K562 (cell line): ENCODE measurements around the gene SART1. TPM values are rescaled to one million over a fixed set of nuclear protein-coding genes. Genes with fewer than 3 reads are reported as not detected.

ENCODE experiments used
- ATAC-seq: fragments of 200-7000 bp; cut with Tn5 transposase; 3 replicates; pipeline ENCODE4 v1.9.1; 2020; ENCODE audit warnings: moderate library complexity
- BruUV-seq: library from RNA; stranded (reverse); fragments of 400-500 nt; replicated peaks from 2 replicates; lab custom pipeline; 2021; lab: Mats Ljungman, UMichigan
- CTCF ChIA-PET: fragments of 300-600 bp; formaldehyde crosslinking; extraction: SDS; loops from one replicate; lab custom pipeline; 2021; ENCODE audit warnings: low intra/inter-chr PET ratio; lab: Yijun Ruan, JAX
- POLR2A ChIA-PET: fragments of 300-600, 350-650 bp; sonication (Branson Sonifier 250); formaldehyde crosslinking; extraction: SDS; loops from one replicate; lab custom pipeline; 2021; ENCODE audit warnings: antibody characterized with exemption, inconsistent platforms; lab: Yijun Ruan, JAX
- DNase-seq, 4 experiments: peaks; one replicate each; pipeline versions ENCODE4 v3.0.0 to v3.0.0-alpha.2; 2011 to 2018; ENCODE audit warnings: low spot score in 3 of 4, mixed read lengths in 3 of 4; ENCODE audit errors: extremely low read depth in 1 of 4
- FAIRE-seq: peaks from 2 replicates; lab custom pipeline; 2011; peaks lifted over from hg19 to GRCh38; lab: Jason Lieb, UNC
- H2AFZ ChIP-seq: 2 replicates; pipeline ENCODE4 v1.6.0; 2011; ENCODE audit warnings: low read depth, low read length, control low read depth, inconsistent platforms
- H3K27ac ChIP-seq: fragments of 200-600 bp; 3 replicates; pipeline ENCODE4 v1.8.0; 2011; ENCODE audit warnings: low read depth, mild to moderate bottlenecking, control low read depth, inconsistent platforms, low read length, moderate library complexity, mixed read lengths; ENCODE audit errors: extremely low read depth
- H3K27me3 ChIP-seq, 2 experiments: fragments of 300-600 bp in 1 of 2; 2 replicates in 1 of 2; 3 replicates in 1 of 2; pipeline versions ENCODE4 v1.6.0 to v1.8.0; 2011; ENCODE audit warnings: inconsistent platforms in 2 of 2, low read length in 2 of 2, mild to moderate bottlenecking in 1 of 2, mixed read lengths in 1 of 2, moderate library complexity in 1 of 2; ENCODE audit not compliant: control insufficient read depth in 2 of 2, insufficient read depth in 2 of 2
- H3K36me3 ChIP-seq: fragments of 300-600 bp; 3 replicates; pipeline ENCODE4 v1.8.0; 2011; ENCODE audit warnings: mild to moderate bottlenecking, low read length, inconsistent platforms; ENCODE audit not compliant: control insufficient read depth, insufficient read depth
- H3K4me1 ChIP-seq, 2 experiments: fragments of 200-600 bp in 1 of 2; replicated peaks in 1 of 2; 2 replicates in 1 of 2; 3 replicates in 1 of 2; pipeline versions ENCODE4 v1.5.1 to v1.8.0; 2011; ENCODE audit warnings: inconsistent platforms in 2 of 2, low read length in 2 of 2, mild to moderate bottlenecking in 1 of 2, mixed read lengths in 1 of 2, moderate library complexity in 1 of 2; ENCODE audit not compliant: control insufficient read depth in 2 of 2, insufficient read depth in 2 of 2
- H3K4me2 ChIP-seq: 2 replicates; pipeline ENCODE4 v1.6.1; 2011; ENCODE audit warnings: low read length, control low read depth, inconsistent platforms, mixed read lengths; ENCODE audit not compliant: insufficient read depth
- H3K4me3 ChIP-seq: fragments of 200-600 bp; sonication (generic), shearing (Covaris generic); 2 replicates; pipeline ENCODE4 v1.5.1; 2016; ENCODE audit warnings: control low read depth, inconsistent platforms
- H3K79me2 ChIP-seq: fragments of 200-600 bp; 3 replicates; pipeline ENCODE4 v1.8.0; 2011; ENCODE audit warnings: low read length, inconsistent platforms; ENCODE audit not compliant: control insufficient read depth, insufficient read depth
- H3K9ac ChIP-seq, 2 experiments: 2 replicates each; pipeline versions ENCODE4 v1.6.0 to v1.6.1; 2011; ENCODE audit warnings: low read depth in 2 of 2, low read length in 2 of 2, control low read depth in 1 of 2, inconsistent platforms in 1 of 2, mild to moderate bottlenecking in 1 of 2, mixed read lengths in 1 of 2; ENCODE audit not compliant: insufficient read depth in 1 of 2
- H3K9me1 ChIP-seq: one replicate; pipeline ENCODE4 v1.6.0; 2011; ENCODE audit warnings: inconsistent platforms, mild to moderate bottlenecking, low read length, moderate library complexity; ENCODE audit not compliant: control insufficient read depth, insufficient read depth
- H3K9me3 ChIP-seq: replicated peaks from 2 replicates; pipeline ENCODE4 v1.5.1; 2011; ENCODE audit warnings: low read depth, low read length, inconsistent platforms; ENCODE audit not compliant: control insufficient read depth, insufficient read depth
- H4K20me1 ChIP-seq: replicated peaks from 2 replicates; pipeline ENCODE4 v1.6.1; 2011; ENCODE audit warnings: low read length, inconsistent platforms, mixed read lengths; ENCODE audit not compliant: control insufficient read depth, insufficient read depth
- PHTF2 ChIP-seq: fragments of 250-450 bp; sonication (Bioruptor Pico); IDR thresholded peaks from 2 replicates; pipeline ENCODE4 v1.5.0; 2021; ENCODE audit warnings: mild to moderate bottlenecking
- RFX1 ChIP-seq: fragments of 450-650 bp; IDR thresholded peaks from 2 replicates; pipeline ENCODE4 v1.6.1; 2016; ENCODE audit warnings: mild to moderate bottlenecking, moderate library complexity
- WGBS: fragments of 100-300 bp; shearing (Covaris generic); methylation state at CpG from one replicate; pipeline ENCODE4 v1.1.6; 2016; ENCODE audit warnings: low coverage, mixed read lengths; ENCODE audit not compliant: insufficient coverage; ENCODE audit errors: missing lambda C conversion rate; 5-methylcytosine and 5-hydroxymethylcytosine counted together
- in situ Hi-C: fragments of 300-500 bp; cut with MboI; formaldehyde crosslinking; loops from 4 replicates; pipeline ENCODE4 v1.15.0; 2018; ENCODE audit warnings: inconsistent platforms, mixed read lengths
- intact Hi-C: fragments of 100-400 bp; cut with micrococcal nuclease; formaldehyde crosslinking; loops from 2 replicates; pipeline ENCODE4 v1.14.2; 2022
- polyA plus RNA-seq, 8 experiments: library from polyadenylated mRNA; depleted of rRNA in 4 of 8; stranded (reverse) in 5 of 8; unstranded in 3 of 8; fragments of >200 nt; fragmentation: Nextera tagmentation in 2 of 8; fragmentation: Illumina TruSeq in 1 of 8; extraction: Ambion mirVana in 2 of 8; extraction: Trizol in 1 of 8; gene quantifications; 2 replicates each; pipeline versions ENCODE4 v1.2.1 to v1.2.3, GENCODE V29; 2011 to 2014; ENCODE audit warnings: inconsistent platforms in 1 of 8, missing spikeins in 1 of 8
- total RNA-seq, 7 experiments: library from RNA; depleted of rRNA in 6 of 7; stranded (reverse); fragments of >200 nt in 6 of 7; fragmentation: Illumina TruSeq in 2 of 7; extraction: Trizol in 2 of 7; gene quantifications; 2 replicates each; pipeline versions ENCODE4 v1.2.1 to v1.2.3, GENCODE V29; 2011 to 2021; ENCODE audit warnings: low replicate concordance in 1 of 7
- TF ChIP-seq, protein P1 (sequence below): fragments of 250-450 bp; sonication (Bioruptor Pico); IDR thresholded peaks from 2 replicates; pipeline ENCODE4 v1.4.0; 2020; ENCODE audit warnings: borderline replicate concordance
- TF ChIP-seq, protein P2 (sequence below): sonication (generic); formaldehyde crosslinking; IDR thresholded peaks from 2 replicates; pipeline ENCODE4 v1.4.0; 2020; ENCODE audit warnings: mild to moderate bottlenecking, missing genetic modification reagents
- TF ChIP-seq, protein P3 (sequence below): sonication (generic); formaldehyde crosslinking; IDR thresholded peaks from 2 replicates; pipeline ENCODE4 v1.9.0; 2022; ENCODE audit warnings: mild to moderate bottlenecking, missing genetic modification reagents

SART1 gene
- total and polyA plus RNA-seq, 9 of the 15 experiments (the other 6 are each of a cell fraction or from before 2014, with no cell fraction given) = 4.8 to 84.1 (median 31.7) TPM

DNA sequence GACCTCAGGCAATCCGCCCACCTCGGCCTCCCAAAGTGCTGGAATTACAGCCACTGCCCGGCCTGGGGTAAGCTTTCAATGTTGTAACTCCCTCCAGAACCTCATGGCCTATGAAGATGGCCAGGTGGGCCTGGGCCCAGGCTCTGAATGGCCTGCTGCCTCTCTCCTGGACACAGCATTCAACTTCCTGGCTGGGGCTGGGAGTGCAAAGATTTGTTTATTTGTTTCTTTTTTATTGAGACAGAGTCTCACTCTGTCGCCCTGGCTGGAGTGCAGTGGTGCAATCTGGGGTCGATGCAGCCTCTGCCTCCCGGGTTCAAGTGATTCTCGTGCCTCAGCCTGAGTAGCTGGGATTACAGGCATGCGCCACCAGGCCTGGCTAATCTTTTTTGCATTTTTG lies 16.8 kb upstream of the SART1 start (continued):
- TF ChIP-seq, protein P1, sequence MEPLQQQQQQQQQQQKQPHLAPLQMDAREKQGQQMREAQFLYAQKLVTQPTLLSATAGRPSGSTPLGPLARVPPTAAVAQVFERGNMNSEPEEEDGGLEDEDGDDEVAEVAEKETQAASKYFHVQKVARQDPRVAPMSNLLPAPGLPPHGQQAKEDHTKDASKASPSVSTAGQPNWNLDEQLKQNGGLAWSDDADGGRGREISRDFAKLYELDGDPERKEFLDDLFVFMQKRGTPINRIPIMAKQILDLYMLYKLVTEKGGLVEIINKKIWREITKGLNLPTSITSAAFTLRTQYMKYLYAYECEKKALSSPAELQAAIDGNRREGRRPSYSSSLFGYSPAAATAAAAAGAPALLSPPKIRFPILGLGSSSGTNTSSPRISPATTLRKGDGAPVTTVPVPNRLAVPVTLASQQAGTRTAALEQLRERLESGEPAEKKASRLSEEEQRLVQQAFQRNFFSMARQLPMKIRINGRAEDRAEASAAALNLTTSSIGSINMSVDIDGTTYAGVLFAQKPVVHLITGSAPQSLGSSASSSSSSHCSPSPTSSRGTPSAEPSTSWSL (CRISPR knock-in tag) = no peak
- TF ChIP-seq PHTF2 (CRISPR knock-in tag) = no peak

DNA sequence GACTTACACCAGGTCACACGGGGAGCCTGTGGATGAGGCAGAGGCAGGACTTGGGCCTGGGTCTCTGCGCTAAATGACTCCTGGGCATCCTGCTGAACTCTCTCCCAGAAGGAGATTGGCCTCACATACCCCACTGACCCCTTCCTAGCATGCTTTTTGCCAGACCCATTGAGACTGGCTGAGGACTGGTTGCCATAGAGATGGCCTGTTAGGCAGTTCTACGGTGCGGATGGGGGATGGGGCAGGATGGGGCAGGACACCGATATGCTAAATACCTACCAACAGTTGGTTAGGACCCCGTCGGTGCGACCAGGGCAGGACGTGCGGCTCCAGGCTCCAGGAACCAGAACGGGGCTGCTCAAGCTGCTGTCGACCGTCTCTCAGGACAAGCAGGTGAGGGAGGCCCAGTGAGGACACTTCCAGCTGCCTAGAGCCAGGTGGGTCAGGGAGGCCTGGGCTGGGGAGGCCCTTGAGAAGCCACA lies 16.1 kb upstream of the SART1 start, which contains the start of gene TSGA10IP:
TSGA10IP (plus strand) TSS at position 51 of the 482 bp plus-strand sequence; CDS start at position 247, 196 bp downstream.
- Histone ChIP-seq H3K79me2 (no peaks in the 10 kb centered on the region), H4K20me1 (0 out of 2 replicates have a peak, but pooled peaks cover 4% of the 10 kb centered on the region), H3K4me3 (no peak within 1 kb of the TSS), H3K27me3 (peaks cover 0 to 5% of the 10 kb centered on the region in 2 experiments; a peak in 1 of 5 replicates), H3K36me3 (no peaks in the 10 kb centered on the region), H3K9me3 (no peaks in the 10 kb centered on the region), H3K9me1 (no peaks in the 10 kb centered on the region), H3K4me1 (peaks cover 12 to 36% of the 10 kb centered on the region in 2 experiments; a peak in 4 of 5 replicates), H3K4me2 (no peak within 1 kb of the TSS), H3K27ac (no peak within 1 kb of the TSS), H3K9ac (peak within 1 kb of the TSS in 1 of 2 experiments; percentile 58; a peak in 2 of 4 replicates), H2AFZ (no peak within 1 kb of the TSS)
- no TSS peak for BruUV-seq
- DNase-seq (no peak), ATAC-seq (no peak), FAIRE-seq (no peak)
- in situ Hi-C loops (no loop called here), intact Hi-C loops (no loop called here)
- TF ChIP-seq RFX1 = peak; percentile 51; the same call in 1 of the 2 replicates
- TF ChIP-seq, protein P2, sequence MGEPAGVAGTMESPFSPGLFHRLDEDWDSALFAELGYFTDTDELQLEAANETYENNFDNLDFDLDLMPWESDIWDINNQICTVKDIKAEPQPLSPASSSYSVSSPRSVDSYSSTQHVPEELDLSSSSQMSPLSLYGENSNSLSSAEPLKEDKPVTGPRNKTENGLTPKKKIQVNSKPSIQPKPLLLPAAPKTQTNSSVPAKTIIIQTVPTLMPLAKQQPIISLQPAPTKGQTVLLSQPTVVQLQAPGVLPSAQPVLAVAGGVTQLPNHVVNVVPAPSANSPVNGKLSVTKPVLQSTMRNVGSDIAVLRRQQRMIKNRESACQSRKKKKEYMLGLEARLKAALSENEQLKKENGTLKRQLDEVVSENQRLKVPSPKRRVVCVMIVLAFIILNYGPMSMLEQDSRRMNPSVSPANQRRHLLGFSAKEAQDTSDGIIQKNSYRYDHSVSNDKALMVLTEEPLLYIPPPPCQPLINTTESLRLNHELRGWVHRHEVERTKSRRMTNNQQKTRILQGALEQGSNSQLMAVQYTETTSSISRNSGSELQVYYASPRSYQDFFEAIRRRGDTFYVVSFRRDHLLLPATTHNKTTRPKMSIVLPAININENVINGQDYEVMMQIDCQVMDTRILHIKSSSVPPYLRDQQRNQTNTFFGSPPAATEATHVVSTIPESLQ (CRISPR knock-in tag) = no peak
- TF ChIP-seq, protein P3, sequence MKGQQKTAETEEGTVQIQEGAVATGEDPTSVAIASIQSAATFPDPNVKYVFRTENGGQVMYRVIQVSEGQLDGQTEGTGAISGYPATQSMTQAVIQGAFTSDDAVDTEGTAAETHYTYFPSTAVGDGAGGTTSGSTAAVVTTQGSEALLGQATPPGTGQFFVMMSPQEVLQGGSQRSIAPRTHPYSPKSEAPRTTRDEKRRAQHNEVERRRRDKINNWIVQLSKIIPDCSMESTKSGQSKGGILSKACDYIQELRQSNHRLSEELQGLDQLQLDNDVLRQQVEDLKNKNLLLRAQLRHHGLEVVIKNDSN (CRISPR knock-in tag) = peak; percentile 35; the same call in 1 of the 2 replicates
- POLR2A ChIA-PET = interaction anchor here (1.0 to 1.4 kb wide), 2 partner anchors 9 to 14 kb away, joined by 3 to 4 read pairs; no protein-coding TSS in a partner anchor
- CTCF ChIA-PET = interaction anchor here (0.6 kb wide), 1 partner anchor 31 kb away, joined by 3 read pairs; no protein-coding TSS in a partner anchor
- 63% methylated on average over 13 of the region's 13 CpGs for WGBS
